H1 (cell line): ENCODE results near the gene SYNGR3. TPM values are rescaled to one million over a fixed set of nuclear protein-coding genes. Genes with fewer than 3 reads are reported as not detected.

Source experiments
- CTCF ChIA-PET: fragments of 300-600 bp; sonication (Branson Sonifier 250); formaldehyde crosslinking; loops from one replicate; lab custom pipeline; 2021; ENCODE audit not compliant: partially characterized antibody; lab: Charles Lee
- POLR2A ChIA-PET: fragments of 300-600 bp; sonication (Branson Sonifier 250); formaldehyde crosslinking; loops from one replicate; lab custom pipeline; 2021; ENCODE audit warnings: inconsistent platforms; ENCODE audit not compliant: partially characterized antibody; lab: Charles Lee
- DNase-seq, 2 experiments: peaks; one replicate each; pipeline versions ENCODE4 v3.0.0 to v3.0.0-alpha.2; 2010 to 2022; ENCODE audit warnings: low spot score in 2 of 2, low read depth in 1 of 2, mixed read lengths in 1 of 2
- FAIRE-seq: peaks from 2 replicates; lab custom pipeline; 2011; peaks lifted over from hg19 to GRCh38; lab: Jason Lieb, UNC
- H2AFZ ChIP-seq: 2 replicates; pipeline ENCODE4 v1.8.1; 2012; ENCODE audit warnings: low read length, inconsistent platforms
- H2AK5ac ChIP-seq: 2 replicates; pipeline ENCODE4 v1.6.1; 2013; ENCODE audit warnings: low read depth, low read length
- H2BK120ac ChIP-seq: replicated peaks from 2 replicates; pipeline ENCODE3; 2013; ENCODE audit warnings: low read depth, low read length, inconsistent platforms
- H2BK12ac ChIP-seq: 2 replicates; pipeline ENCODE4 v1.6.1; 2013; ENCODE audit warnings: low read depth, low read length
- H2BK15ac ChIP-seq: 2 replicates; pipeline ENCODE4 v1.6.1; 2013; ENCODE audit warnings: low read length
- H2BK20ac ChIP-seq: 2 replicates; pipeline ENCODE4 v1.6.1; 2013; ENCODE audit warnings: low read length
- H2BK5ac ChIP-seq: 2 replicates; pipeline ENCODE4 v1.6.1; 2013; ENCODE audit warnings: low read depth, low read length
- H3K14ac ChIP-seq: 2 replicates; pipeline ENCODE4 v1.6.1; 2013; ENCODE audit warnings: inconsistent platforms; ENCODE audit not compliant: insufficient read length
- H3K18ac ChIP-seq: 2 replicates; pipeline ENCODE4 v1.6.1; 2013; ENCODE audit warnings: low read length; ENCODE audit errors: extremely low read depth
- H3K23ac ChIP-seq: 2 replicates; pipeline ENCODE4 v1.6.1; 2013; ENCODE audit warnings: inconsistent platforms; ENCODE audit not compliant: insufficient read length
- H3K23me2 ChIP-seq: 2 replicates; pipeline ENCODE4 v1.6.1; 2013; ENCODE audit warnings: low read depth, low read length
- H3K27ac ChIP-seq: 2 replicates; pipeline ENCODE4 v1.6.1; 2011; ENCODE audit warnings: low read depth, low read length, inconsistent platforms
- H3K27me3 ChIP-seq, 4 experiments: replicated peaks in 1 of 4; 1 replicate in 1 of 4; 2 replicates in 3 of 4; pipeline versions ENCODE4 v1.6.1 to v1.8.1; 2011 to 2013; ENCODE audit warnings: low read length in 3 of 4, mild to moderate bottlenecking in 3 of 4, inconsistent platforms in 2 of 4, mixed read lengths in 2 of 4, moderate library complexity in 1 of 4; ENCODE audit not compliant: control insufficient read depth in 3 of 4, insufficient read depth in 3 of 4; ENCODE audit errors: extremely low read depth in 1 of 4
- H3K36me3 ChIP-seq, 4 experiments: 2 replicates each; pipeline versions ENCODE4 v1.6.1 to v1.8.1; 2011 to 2013; ENCODE audit warnings: mild to moderate bottlenecking in 4 of 4, low read length in 3 of 4, moderate library complexity in 2 of 4, control low read depth in 1 of 4, inconsistent platforms in 1 of 4; ENCODE audit not compliant: insufficient read depth in 4 of 4, control insufficient read depth in 2 of 4
- H3K4ac ChIP-seq: replicated peaks from 2 replicates; pipeline ENCODE3; 2013; ENCODE audit warnings: low read length, low read depth, mixed read lengths, inconsistent platforms; ENCODE audit not compliant: insufficient read length
- H3K4me1 ChIP-seq, 4 experiments: replicated peaks in 1 of 4; 1 replicate in 1 of 4; 2 replicates in 3 of 4; pipeline versions ENCODE4 v1.6.1 to v1.8.1; 2011 to 2013; ENCODE audit warnings: low read length in 3 of 4, inconsistent platforms in 2 of 4, mixed read lengths in 1 of 4; ENCODE audit not compliant: insufficient read depth in 4 of 4, control insufficient read depth in 3 of 4
- H3K4me2 ChIP-seq, 2 experiments: 2 replicates each; pipeline versions ENCODE4 v1.6.1 to v1.8.1; 2011 to 2013; ENCODE audit warnings: low read depth in 2 of 2, low read length in 2 of 2, control low read depth in 1 of 2, inconsistent platforms in 1 of 2, mild to moderate bottlenecking in 1 of 2; ENCODE audit not compliant: insufficient read depth in 1 of 2
- H3K4me3 ChIP-seq, 4 experiments: fragments of 200-600, 300-600 bp in 1 of 4; sonication (generic), shearing (Covaris generic), sonication (Bioruptor Twin) in 1 of 4; 2 replicates each; pipeline versions ENCODE4 v1.5.1 to v1.8.1; 2011 to 2016; ENCODE audit warnings: low read length in 4 of 4, low read depth in 3 of 4, control low read depth in 2 of 4, inconsistent platforms in 2 of 4, mild to moderate bottlenecking in 2 of 4, mixed read lengths in 1 of 4, moderate library complexity in 1 of 4; ENCODE audit not compliant: insufficient read depth in 2 of 4; ENCODE audit errors: extremely low read depth in 1 of 4
- H3K56ac ChIP-seq: replicated peaks from 2 replicates; pipeline ENCODE3; 2013; ENCODE audit warnings: low read depth, mild to moderate bottlenecking, mixed read lengths, low read length, inconsistent platforms; ENCODE audit not compliant: insufficient read length
- H3K79me1 ChIP-seq: 2 replicates; pipeline ENCODE4 v1.6.1; 2013; ENCODE audit warnings: low read depth, low read length, control low read depth
- H3K79me2 ChIP-seq, 2 experiments: 2 replicates each; pipeline versions ENCODE4 v1.6.1 to v1.8.1; 2012 to 2013; ENCODE audit warnings: low read length in 2 of 2, mild to moderate bottlenecking in 2 of 2, inconsistent platforms in 1 of 2; ENCODE audit not compliant: insufficient read depth in 2 of 2, control insufficient read depth in 1 of 2
- H3K9ac ChIP-seq, 4 experiments: replicated peaks in 1 of 4; 1 replicate in 1 of 4; 2 replicates in 3 of 4; pipeline versions ENCODE4 v1.6.1 to v1.8.1; 2011 to 2013; ENCODE audit warnings: low read depth in 3 of 4, low read length in 3 of 4, control low read depth in 2 of 4, mild to moderate bottlenecking in 2 of 4, moderate library complexity in 2 of 4, inconsistent platforms in 1 of 4; ENCODE audit errors: extremely low read depth in 1 of 4
- H3K9me3 ChIP-seq, 2 experiments: 2 replicates each; pipeline versions ENCODE4 v1.6.1 to v1.8.1; 2012 to 2013; ENCODE audit warnings: mild to moderate bottlenecking in 2 of 2, moderate library complexity in 2 of 2, control low read depth in 1 of 2, inconsistent platforms in 1 of 2, low read depth in 1 of 2, low read length in 1 of 2, mixed read lengths in 1 of 2; ENCODE audit not compliant: insufficient read depth in 2 of 2
- H4K20me1 ChIP-seq, 2 experiments: replicated peaks in 1 of 2; 2 replicates each; pipeline versions ENCODE3 to v1.8.1; 2011 to 2013; ENCODE audit warnings: inconsistent platforms in 2 of 2, low read length in 2 of 2, mild to moderate bottlenecking in 1 of 2; ENCODE audit not compliant: insufficient read depth in 2 of 2, control insufficient read depth in 1 of 2
- H4K5ac ChIP-seq: 2 replicates; pipeline ENCODE4 v1.6.1; 2013; ENCODE audit warnings: low read length, low read depth, mixed read lengths, inconsistent platforms; ENCODE audit not compliant: insufficient read length
- H4K8ac ChIP-seq: 2 replicates; pipeline ENCODE4 v1.8.0; 2013; ENCODE audit warnings: mild to moderate bottlenecking, moderate library complexity, low read length, inconsistent platforms; ENCODE audit not compliant: insufficient read depth; ENCODE audit errors: extremely low read depth
- H4K91ac ChIP-seq: replicated peaks from 2 replicates; pipeline ENCODE3; 2013; ENCODE audit warnings: low read length, mixed read lengths, inconsistent platforms; ENCODE audit not compliant: insufficient read length
- CBX5 ChIP-seq: fragments of 300-800, 300-1000 bp; sonication (generic); IDR thresholded peaks from 2 replicates; pipeline ENCODE4 v1.7.1; 2016; ENCODE audit warnings: antibody characterized with exemption, low read length, low read depth
- JUN ChIP-seq: IDR thresholded peaks from 2 replicates; pipeline ENCODE4 v1.6.1; 2011; ENCODE audit warnings: low read depth, mild to moderate bottlenecking, improper control_type of control experiment, low read length
- JUND ChIP-seq: IDR thresholded peaks from 2 replicates; pipeline ENCODE4 v1.6.1; 2011; ENCODE audit warnings: mild to moderate bottlenecking, improper control_type of control experiment, low read length
- KDM4A ChIP-seq: IDR thresholded peaks from one replicate; pipeline ENCODE4 v1.7.1; 2012; ENCODE audit warnings: low read depth, mild to moderate bottlenecking, moderate library complexity, low read length, inconsistent platforms; ENCODE audit not compliant: severe bottlenecking
- RBBP5 ChIP-seq: IDR thresholded peaks from 2 replicates; pipeline ENCODE4 v1.7.1; 2012; ENCODE audit warnings: low read depth, mild to moderate bottlenecking, inconsistent platforms, low read length, moderate library complexity, borderline replicate concordance
- RFX5 ChIP-seq: IDR thresholded peaks from 2 replicates; pipeline ENCODE4 v1.6.1; 2011; ENCODE audit warnings: low read depth, low read length, improper control_type of control experiment, borderline replicate concordance
- RXRA ChIP-seq: IDR thresholded peaks from 2 replicates; pipeline ENCODE4 v1.6.1; 2011; ENCODE audit warnings: low read depth, mild to moderate bottlenecking, low read length, moderate library complexity; ENCODE audit not compliant: insufficient read depth
- SP4 ChIP-seq: IDR thresholded peaks from 2 replicates; pipeline ENCODE4 v1.6.1; 2012; ENCODE audit warnings: low read length, inconsistent platforms
- SRF ChIP-seq: IDR thresholded peaks from 2 replicates; pipeline ENCODE4 v1.6.1; 2011; ENCODE audit warnings: mild to moderate bottlenecking, low read depth, low read length, moderate library complexity
- TAF7 ChIP-seq: optimal IDR thresholded peaks from 2 replicates; pipeline ENCODE3; 2011; ENCODE audit warnings: low read depth, mild to moderate bottlenecking, inconsistent platforms, low read length, moderate library complexity, borderline replicate concordance
- ZNF274 ChIP-seq: IDR thresholded peaks from 2 replicates; pipeline ENCODE4 v1.7.0; 2012; ENCODE audit warnings: low read length, borderline replicate concordance; ENCODE audit errors: extremely low read depth
- WGBS, 2 experiments: shearing (Covaris generic) in 1 of 2; methylation state at CpG; one replicate each; pipeline versions ENCODE4 v1.1.6 to v1.1.7; 2013 to 2015; ENCODE audit warnings: low lambda C conversion rate in 2 of 2, mixed read lengths in 2 of 2, inconsistent platforms in 1 of 2, low coverage in 1 of 2, missing lambda C conversion rate in 1 of 2; ENCODE audit not compliant: insufficient replicate concordance in 2 of 2, insufficient coverage in 1 of 2, insufficient read length in 1 of 2; ENCODE audit errors: extremely low coverage in 1 of 2, missing lambda C conversion rate in 1 of 2; 5-methylcytosine and 5-hydroxymethylcytosine counted together
- polyA plus RNA-seq, 7 experiments: library from polyadenylated mRNA; depleted of rRNA in 3 of 7; stranded (reverse) in 5 of 7; unstranded in 2 of 7; fragments of >200 nt in 5 of 7; fragments of 200-250 nt in 2 of 7; gene quantifications; 1 replicate in 5 of 7; 2 replicates in 1 of 7; 4 replicates in 1 of 7; pipeline versions ENCODE4 v1.2.1 to v1.2.3, GENCODE V29; 2011 to 2013; ENCODE audit warnings: missing spikeins in 2 of 7, mixed read lengths in 2 of 7
- total RNA-seq: library from RNA; stranded (reverse); fragmentation: NEBNext Ultra II Directional; extraction: Animal tissue kit (Norgen Biotek cat#: 25700); gene quantifications from 2 replicates; pipeline ENCODE4 v1.2.1, GENCODE V29; 2021

The SYNGR3 gene
- total and polyA plus RNA-seq, 2 of the 8 experiments (the other 6 are each of a cell fraction or from before 2014, with no cell fraction given): 36.2 to 49.9 TPM

DNA sequence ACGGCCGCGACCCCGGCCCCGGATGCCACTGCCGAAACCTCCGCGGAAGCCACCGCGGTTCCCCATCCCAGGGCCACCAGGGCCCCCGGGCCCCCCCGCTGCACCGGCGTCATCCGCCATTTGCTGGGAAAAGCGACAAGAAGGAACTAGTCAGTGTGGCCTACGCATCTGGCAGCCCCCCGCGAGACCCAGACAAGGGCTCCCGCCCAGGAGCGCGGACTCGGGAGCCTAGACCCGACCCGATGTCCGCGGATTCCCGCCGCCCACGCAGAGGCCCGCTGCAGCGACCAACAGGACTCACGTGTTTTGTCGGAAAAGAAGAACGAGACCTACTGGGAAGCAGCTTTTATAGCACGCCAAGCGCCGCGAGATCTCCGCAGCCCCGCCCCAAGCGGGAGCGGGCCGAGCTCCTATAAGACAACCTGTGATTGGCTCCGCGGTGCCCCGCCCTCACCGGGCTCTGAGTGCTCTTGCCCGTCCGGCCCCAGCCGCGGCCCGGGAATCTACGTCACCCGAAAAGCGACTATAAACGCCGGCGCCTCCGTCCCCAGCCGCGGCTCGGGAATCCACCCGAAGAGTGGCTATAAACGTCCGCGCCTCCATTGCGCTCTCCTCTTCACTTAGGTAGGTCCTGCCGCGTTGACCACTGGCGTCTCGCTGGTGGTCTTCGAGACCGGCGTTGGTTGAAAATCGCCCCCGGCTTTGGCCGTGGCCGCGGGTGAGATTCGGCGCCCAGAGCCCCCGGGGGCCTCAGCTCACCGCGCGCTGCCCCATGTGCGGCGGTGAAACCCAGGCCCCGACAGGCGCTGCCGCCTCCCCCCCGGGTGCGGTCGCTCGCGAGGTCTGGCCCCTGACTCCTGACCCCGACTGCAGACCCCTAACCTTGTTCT lies 25.0 kb upstream of the SYNGR3 start, which contains the start of gene RPS2:
TSS of gene RPS2 (minus strand) at position 321 of the 890 bp plus-strand sequence. CDS start at position 120, 201 bp downstream.
- Histone ChIP-seq H3K4ac (peak within 1 kb of the TSS; percentile 94), H2BK20ac (no peak within 1 kb of the TSS), H3K79me2 (peaks cover 10 to 38% of the 10 kb centered on the region in 2 experiments), H2AK5ac (peak within 1 kb of the TSS; percentile 16; the same call in 1 of the 2 replicates), H3K23me2 (peaks cover 16% of the 10 kb centered on the region), H3K79me1 (peaks cover 11% of the 10 kb centered on the region), H2BK5ac (peak within 1 kb of the TSS; percentile 83), H3K27ac (peak within 1 kb of the TSS; percentile 94), H4K5ac (peak within 1 kb of the TSS; percentile 90), H3K9ac (peak within 1 kb of the TSS; percentile 90 to 97 (median 93)), H4K91ac (peak within 1 kb of the TSS; percentile 74), H3K23ac (no peak within 1 kb of the TSS), H3K9me3 (no peaks in the 10 kb centered on the region), H2BK12ac (no peak within 1 kb of the TSS), H3K18ac (peak within 1 kb of the TSS; percentile 96), H2AFZ (no peak within 1 kb of the TSS), H3K36me3 (peaks cover 17 to 34% (median 28%) of the 10 kb centered on the region in 4 experiments), H3K4me3 (peak within 1 kb of the TSS; percentile 98 to 99 (median 98)), H3K4me1 (peaks cover 0 to 22% (median 5%) of the 10 kb centered on the region in 4 experiments; a peak in 5 of 7 replicates), H2BK15ac (0 out of 2 replicates have a peak within 1 kb of the TSS, but pooled peaks have one; percentile 65), H3K27me3 (no peaks in the 10 kb centered on the region), H4K8ac (peak within 1 kb of the TSS; percentile 99), H3K56ac (peak within 1 kb of the TSS; percentile 93), H4K20me1 (peaks cover 12 to 17% of the 10 kb centered on the region in 2 experiments), H3K14ac (peak within 1 kb of the TSS; percentile 8), H2BK120ac (no peak within 1 kb of the TSS), H3K4me2 (peak within 1 kb of the TSS; percentile 99 to 100)
- peak; percentile 94 to 97 for DNase-seq
- FAIRE-seq: no peak
- ChIA-PET CTCF (interaction anchor here (0.5 to 3.0 kb wide), 10 partner anchors 12 to 285 kb away, joined by 3 to 9 read pairs (median 4); no protein-coding TSS in a partner anchor), POLR2A (interaction anchor here (0.6 to 19.8 kb wide), 72 partner anchors 12 to 1761 kb away, joined by 3 to 736 read pairs (median 4); partner anchors contain the start of genes EME2, FAHD1, GFER and HAGH)
- WGBS, 2 experiments: 1% methylated on average over 81 of the region's 97 CpGs; no CpG with 5 or more reads in 1 of the 2 experiments
- no peak for TF ChIP-seq JUND
- peak; percentile 99 for TF ChIP-seq TAF7
- no peak for TF ChIP-seq RXRA
- TF ChIP-seq KDM4A: peak; percentile 85
- TF ChIP-seq CBX5: no peak
- peak; percentile 75; the same call in 1 of the 2 replicates for TF ChIP-seq RBBP5
- 0 out of 2 replicates have a peak, but pooled peaks have one; percentile 72 for TF ChIP-seq SP4
- TF ChIP-seq JUN: no peak
- no peak for TF ChIP-seq RFX5
- TF ChIP-seq SRF: peak; percentile 48; the same call in 1 of the 2 replicates
- no peak for TF ChIP-seq ZNF274
